Astrocyte (in vitro differentiated cells and primary cell): ENCODE results near the gene CA7. TPM values are rescaled to one million over a fixed set of nuclear protein-coding genes. Genes with fewer than 3 reads are reported as not detected.

Source experiments
- DNase-seq: peaks from one replicate; pipeline ENCODE4 v3.0.0-alpha.2; 2010; ENCODE audit warnings: low read depth
- FAIRE-seq: peaks from 2 replicates; lab custom pipeline; 2011; peaks lifted over from hg19 to GRCh38; lab: Jason Lieb, UNC
- H2AFZ ChIP-seq: 2 replicates; pipeline ENCODE4 v1.6.0; 2012; ENCODE audit warnings: low read depth, low read length, inconsistent platforms
- H3K27ac ChIP-seq: 2 replicates; pipeline ENCODE4 v1.5.1; 2011; ENCODE audit warnings: low read depth, low read length, inconsistent platforms
- H3K27me3 ChIP-seq: 2 replicates; pipeline ENCODE4 v1.6.0; 2011; ENCODE audit warnings: low read length, inconsistent platforms; ENCODE audit not compliant: insufficient read depth
- H3K36me3 ChIP-seq: 2 replicates; pipeline ENCODE4 v1.5.1; 2011; ENCODE audit warnings: low read length, inconsistent platforms; ENCODE audit not compliant: insufficient read depth
- H3K4me1 ChIP-seq: 2 replicates; pipeline ENCODE4 v1.5.1; 2011; ENCODE audit warnings: low read length, inconsistent platforms; ENCODE audit not compliant: insufficient read depth
- H3K4me2 ChIP-seq: 2 replicates; pipeline ENCODE4 v1.6.0; 2012; ENCODE audit warnings: low read length, inconsistent platforms
- H3K4me3 ChIP-seq: 2 replicates; pipeline ENCODE4 v1.5.1; 2011; ENCODE audit warnings: low read depth, mild to moderate bottlenecking, low read length, inconsistent platforms; ENCODE audit not compliant: insufficient read depth
- H3K79me2 ChIP-seq: 2 replicates; pipeline ENCODE4 v1.6.0; 2012; ENCODE audit warnings: mild to moderate bottlenecking, low read length, inconsistent platforms; ENCODE audit not compliant: insufficient read depth
- H3K9ac ChIP-seq: 2 replicates; pipeline ENCODE4 v1.6.0; 2012; ENCODE audit warnings: mild to moderate bottlenecking, low read length, inconsistent platforms
- H3K9me3 ChIP-seq: 2 replicates; pipeline ENCODE4 v1.5.1; 2012; ENCODE audit warnings: low read depth, mild to moderate bottlenecking, low read length, inconsistent platforms; ENCODE audit not compliant: insufficient read depth
- H4K20me1 ChIP-seq: 2 replicates; pipeline ENCODE4 v1.6.0; 2012; ENCODE audit warnings: low read length, inconsistent platforms; ENCODE audit not compliant: insufficient read depth
- H3K27ac Mint-ChIP-seq: one replicate; pipeline ENCODE4 v1.8.0; 2021; ENCODE audit warnings: mild to moderate bottlenecking, mixed read lengths; ENCODE audit not compliant: unreplicated experiment
- H3K27me3 Mint-ChIP-seq: one replicate; pipeline ENCODE4 v1.8.0; 2021; ENCODE audit warnings: low read depth, mixed read lengths; ENCODE audit not compliant: unreplicated experiment
- H3K36me3 Mint-ChIP-seq: one replicate; pipeline ENCODE4 v1.8.0; 2021; ENCODE audit warnings: low read depth, mixed read lengths; ENCODE audit not compliant: unreplicated experiment
- H3K4me1 Mint-ChIP-seq: one replicate; pipeline ENCODE4 v1.8.0; 2021; ENCODE audit warnings: low read depth, mixed read lengths; ENCODE audit not compliant: unreplicated experiment
- H3K4me3 Mint-ChIP-seq: one replicate; pipeline ENCODE4 v1.8.0; 2021; ENCODE audit warnings: mild to moderate bottlenecking, moderate library complexity, mixed read lengths; ENCODE audit not compliant: unreplicated experiment
- H3K9me3 Mint-ChIP-seq: one replicate; pipeline ENCODE4 v1.8.0; 2021; ENCODE audit warnings: mild to moderate bottlenecking, mixed read lengths; ENCODE audit not compliant: unreplicated experiment
- CTCF ChIP-seq: IDR thresholded peaks from 2 replicates; pipeline ENCODE4 v1.5.1; 2011; ENCODE audit warnings: low read depth, mild to moderate bottlenecking, inconsistent platforms, low read length, moderate library complexity; ENCODE audit not compliant: insufficient read depth
- EZH2 ChIP-seq: IDR thresholded peaks from 2 replicates; pipeline ENCODE4 v1.6.1; 2012; ENCODE audit warnings: mild to moderate bottlenecking, low read length, inconsistent platforms; ENCODE audit not compliant: insufficient read depth
- total RNA-seq: library from RNA; stranded (reverse); gene quantifications from 2 replicates; pipeline ENCODE4 v1.2.1, GENCODE V29; 2021

Gene CA7
- total RNA-seq, 1 donor from 2014 or later: not detected

DNA sequence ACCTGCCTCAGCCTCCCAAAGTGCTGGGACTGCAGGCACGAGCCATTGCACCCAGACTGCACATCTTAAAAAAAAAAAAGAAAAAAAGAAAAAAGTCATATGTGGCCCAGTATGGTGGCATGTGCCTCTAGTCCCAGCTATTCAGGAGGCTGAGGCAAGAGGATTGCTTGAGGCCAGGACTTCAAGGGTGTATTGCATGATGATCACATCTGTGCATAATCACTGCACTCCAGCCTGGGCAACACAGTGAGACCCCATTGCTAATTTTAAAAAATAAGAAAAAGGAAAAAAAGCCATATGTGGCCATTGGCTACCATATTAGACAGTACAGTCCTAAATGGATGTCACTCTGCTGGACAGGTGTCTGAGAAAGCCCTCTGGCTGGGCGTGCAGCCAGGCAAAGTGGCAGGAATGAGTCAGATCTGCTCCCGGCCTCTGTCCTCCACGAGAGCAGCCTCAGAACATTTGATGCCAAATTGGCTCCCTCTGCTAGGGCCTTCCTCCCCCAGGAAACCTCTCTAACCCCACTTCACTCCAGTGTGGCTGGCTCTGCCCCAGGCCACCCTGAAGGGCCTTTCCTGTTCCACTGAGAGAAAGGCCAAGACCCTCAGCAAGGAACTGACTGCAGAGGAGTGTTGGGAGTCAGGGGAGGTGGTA is 14.7 kb downstream of the CA7 start:
- H3K4me2 ChIP-seq: no peak overlapping the region
- TF ChIP-seq CTCF (no peak), EZH2 (no peak)
- H3K27me3 ChIP-seq: peaks cover 3% of the 10 kb centered on the region
- H2AFZ ChIP-seq: no peak overlapping the region
- H3K9me3 ChIP-seq: no peaks in the 10 kb centered on the region
- H3K27ac ChIP-seq: no peak overlapping the region
- H3K9me3 Mint-ChIP-seq: no peaks in the 10 kb centered on the region
- no peaks in the 10 kb centered on the region for H3K79me2 ChIP-seq
- no peak overlapping the region for H3K9ac ChIP-seq
- peaks cover 35% of the 10 kb centered on the region for H3K27me3 Mint-ChIP-seq
- no peak overlapping the region for H3K4me3 Mint-ChIP-seq
- H3K27ac Mint-ChIP-seq: no peak overlapping the region
- H4K20me1 ChIP-seq: peaks cover 6% of the 10 kb centered on the region
- H3K36me3 Mint-ChIP-seq: no peaks in the 10 kb centered on the region
- no peaks in the 10 kb centered on the region for H3K36me3 ChIP-seq
- H3K4me3 ChIP-seq: no peak overlapping the region
- H3K4me1 ChIP-seq: peaks cover 8% of the 10 kb centered on the region
- no peaks in the 10 kb centered on the region for H3K4me1 Mint-ChIP-seq
- FAIRE-seq (no peak), DNase-seq (peak; percentile 52)

DNA sequence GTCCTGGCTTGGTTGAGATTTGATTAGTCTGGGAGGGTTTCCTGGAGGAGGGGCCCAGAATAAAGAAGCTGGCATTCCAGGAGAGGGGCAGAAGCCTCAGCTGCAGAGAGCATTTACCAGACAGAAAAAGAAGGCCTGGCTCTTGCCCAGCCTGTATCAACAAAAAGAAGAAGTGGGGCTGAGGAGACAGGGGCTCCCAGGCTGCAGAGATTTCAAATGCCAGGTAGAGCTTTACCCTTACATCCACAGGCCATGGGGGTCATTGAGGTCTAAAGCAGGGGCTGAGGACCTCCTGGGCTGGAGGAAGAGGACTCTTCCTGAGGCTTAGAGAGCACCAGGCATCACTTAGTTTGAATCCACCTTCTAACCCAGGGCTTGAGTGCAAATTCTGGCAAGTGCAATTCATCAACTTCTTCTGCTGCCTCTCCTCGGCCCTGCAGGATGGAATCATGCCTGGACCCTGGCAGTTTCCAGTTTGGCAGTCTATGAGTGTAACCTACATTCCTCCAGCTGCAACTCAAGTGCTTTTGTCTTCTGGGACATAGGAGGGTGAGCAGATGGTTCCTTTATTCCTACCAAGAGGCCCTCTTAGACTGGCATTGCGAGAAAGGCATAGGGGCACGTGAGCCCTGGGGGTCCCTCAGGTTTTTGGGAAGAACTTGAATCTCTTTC is 15.3 kb downstream of the CA7 start:
- Mint-ChIP-seq H3K27ac (no peak overlapping the region), H3K27me3 (peaks cover 29% of the 10 kb centered on the region), H3K9me3 (no peaks in the 10 kb centered on the region), H3K36me3 (no peaks in the 10 kb centered on the region), H3K4me3 (no peak overlapping the region), H3K4me1 (no peaks in the 10 kb centered on the region)
- Histone ChIP-seq H3K36me3 (no peaks in the 10 kb centered on the region), H3K27ac (no peak overlapping the region), H3K9me3 (no peaks in the 10 kb centered on the region), H3K4me1 (peaks cover 8% of the 10 kb centered on the region), H3K27me3 (no peaks in the 10 kb centered on the region), H3K4me2 (no peak overlapping the region), H3K79me2 (no peaks in the 10 kb centered on the region), H4K20me1 (peaks cover 6% of the 10 kb centered on the region), H2AFZ (no peak overlapping the region), H3K9ac (no peak overlapping the region), H3K4me3 (no peak overlapping the region)
- TF ChIP-seq EZH2 (no peak), CTCF (no peak)
- no peak for FAIRE-seq
- no peak for DNase-seq

DNA sequence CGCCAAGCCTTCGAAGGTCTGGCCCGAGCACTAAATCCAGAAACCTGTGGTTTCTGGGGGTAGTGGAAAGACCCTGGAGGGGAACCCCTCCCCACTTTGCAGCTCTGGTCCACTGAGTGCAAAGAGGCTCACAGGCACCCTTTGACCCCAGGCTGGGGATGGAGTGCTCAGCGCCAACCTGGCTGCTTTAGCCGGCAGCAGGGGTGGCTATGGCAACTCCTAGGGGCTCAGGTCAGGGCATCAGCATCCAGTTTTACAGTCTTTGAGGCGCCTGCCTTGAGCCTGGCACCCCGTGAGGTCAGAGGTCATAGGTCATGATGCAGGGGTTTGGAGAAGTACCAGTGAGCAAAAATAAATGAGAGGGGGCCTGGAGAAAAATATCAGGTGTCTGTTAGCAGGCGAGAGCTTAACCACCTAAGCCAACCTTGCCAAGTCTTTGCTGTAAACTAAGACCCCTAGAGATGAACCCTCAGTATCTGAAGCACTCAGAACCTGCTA is 17.9 kb downstream of the CA7 start:
- DNase-seq: no peak
- H3K9me3 Mint-ChIP-seq: no peaks in the 10 kb centered on the region
- H4K20me1 ChIP-seq: peaks cover 6% of the 10 kb centered on the region
- no peak overlapping the region for H2AFZ ChIP-seq
- H3K4me2 ChIP-seq: no peak overlapping the region
- no peaks in the 10 kb centered on the region for H3K9me3 ChIP-seq
- H3K27me3 Mint-ChIP-seq: peaks cover 18% of the 10 kb centered on the region
- H3K4me1 Mint-ChIP-seq: no peaks in the 10 kb centered on the region
- no peaks in the 10 kb centered on the region for H3K36me3 ChIP-seq
- TF ChIP-seq CTCF (no peak), EZH2 (no peak)
- H3K9ac ChIP-seq: no peak overlapping the region
- no peaks in the 10 kb centered on the region for H3K36me3 Mint-ChIP-seq
- no peaks in the 10 kb centered on the region for H3K27me3 ChIP-seq
- no peak for FAIRE-seq
- no peak overlapping the region for H3K27ac Mint-ChIP-seq
- peaks cover 8% of the 10 kb centered on the region for H3K4me1 ChIP-seq
- H3K79me2 ChIP-seq: no peaks in the 10 kb centered on the region
- H3K4me3 Mint-ChIP-seq: no peak overlapping the region
- no peak overlapping the region for H3K27ac ChIP-seq
- H3K4me3 ChIP-seq: no peak overlapping the region
